Left renal cortex interstitium (tissue), 4 donors: ENCODE results near the gene FGR. TPM values are rescaled to one million over a fixed set of nuclear protein-coding genes. Genes with fewer than 3 reads are reported as not detected.

ENCODE experiments used
- DNase-seq, 4 donors: peaks; one replicate each; pipeline ENCODE4 v3.0.0-alpha.2; 2013; ENCODE audit warnings: low read depth in 4 of 4, low spot score in 2 of 4, missing footprints in 1 of 4
- polyA plus RNA-seq, 4 donors: library from polyadenylated mRNA; unstranded; fragments of 120-200 nt; gene quantifications; one replicate each; pipeline ENCODE4 v1.2.1, GENCODE V29; 2013; ENCODE audit not compliant: insufficient read length in 4 of 4

The FGR gene
- polyA plus RNA-seq, 4 donors: 1.4 to 2.3 (median 1.8) TPM

GRCh38 chr1:27591622-27592021 lies 43.4 kb downstream of the FGR start:
- no peak for DNase-seq

DNA sequence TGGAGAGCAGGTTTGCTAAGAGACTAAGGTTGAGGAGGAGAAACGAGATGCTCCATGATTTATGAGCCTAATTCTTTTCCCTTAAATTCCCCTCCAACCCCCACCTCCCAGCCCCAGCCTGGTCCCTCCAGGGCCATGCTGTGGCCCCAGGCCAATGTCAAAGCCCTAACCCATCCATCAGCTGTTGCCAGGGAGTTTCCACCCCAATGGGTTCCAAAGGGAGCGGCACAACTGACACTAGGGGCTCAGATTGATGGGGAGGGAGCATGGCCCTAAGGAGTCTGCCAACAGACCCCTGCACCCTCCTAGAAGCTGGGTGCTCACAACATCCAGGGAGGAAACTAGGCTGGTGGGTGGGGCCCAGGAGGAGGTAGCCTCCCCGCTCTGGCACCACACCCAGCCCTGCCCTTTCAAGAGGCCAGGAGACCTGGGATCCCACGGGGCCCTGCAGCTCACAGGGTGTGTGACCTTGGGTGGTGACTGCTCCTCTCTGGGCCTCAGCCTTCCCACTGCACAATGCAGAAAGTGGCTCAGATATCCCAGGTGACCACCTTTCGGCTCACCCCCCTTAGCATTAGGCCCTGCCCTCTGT lies 44.0 kb downstream of the FGR start:
- no peak for DNase-seq

GRCh38 chr1:27589841-27590426 lies 45.1 kb downstream of the FGR start:
- no peak for DNase-seq

GRCh38 chr1:27589441-27589840 lies 45.5 kb downstream of the FGR start:
- DNase-seq: no peak

GRCh38 chr1:27588256-27589232 lies 46.4 kb downstream of the FGR start:
- no peak for DNase-seq

DNA sequence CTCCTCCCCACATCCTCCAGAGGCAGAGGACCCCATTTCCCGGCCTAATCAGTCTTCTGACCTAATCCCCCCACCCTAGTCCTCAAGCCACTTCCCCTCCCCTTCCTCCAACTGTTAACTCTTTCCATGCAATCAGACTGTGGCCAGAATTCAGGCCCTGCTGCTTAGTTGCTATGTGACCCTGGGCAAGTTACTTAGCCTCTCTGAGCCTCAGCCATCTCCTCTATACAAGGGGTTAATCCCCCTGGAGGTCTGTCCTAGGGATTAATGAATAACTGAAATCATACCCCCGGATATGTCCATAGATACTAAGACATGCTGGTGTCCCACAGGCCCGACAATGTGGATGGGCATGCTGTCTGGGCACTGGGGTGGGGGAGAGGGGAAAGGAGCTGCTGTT lies 49.3 kb downstream of the FGR start:
- no peak for DNase-seq

DNA sequence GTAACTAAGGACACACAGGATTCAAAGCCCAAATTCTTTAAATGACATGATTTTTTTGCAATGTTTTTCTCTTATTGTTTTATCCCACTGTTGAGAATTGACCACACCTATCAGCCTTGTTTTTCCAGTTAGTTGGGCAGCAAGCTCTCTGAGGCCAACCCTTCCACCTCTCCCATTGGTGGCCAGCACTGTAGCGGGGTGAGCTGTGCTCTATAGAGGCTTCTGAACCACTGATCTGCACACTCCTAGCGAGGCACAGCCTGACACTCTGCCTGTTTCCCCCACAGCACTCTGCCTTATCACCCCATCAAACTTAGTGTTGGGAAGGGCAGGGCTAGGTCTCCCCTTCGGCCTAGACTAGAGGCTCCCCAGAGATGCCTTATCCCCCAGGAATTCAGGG lies 50.5 kb downstream of the FGR start:
- DNase-seq: no peak

DNA sequence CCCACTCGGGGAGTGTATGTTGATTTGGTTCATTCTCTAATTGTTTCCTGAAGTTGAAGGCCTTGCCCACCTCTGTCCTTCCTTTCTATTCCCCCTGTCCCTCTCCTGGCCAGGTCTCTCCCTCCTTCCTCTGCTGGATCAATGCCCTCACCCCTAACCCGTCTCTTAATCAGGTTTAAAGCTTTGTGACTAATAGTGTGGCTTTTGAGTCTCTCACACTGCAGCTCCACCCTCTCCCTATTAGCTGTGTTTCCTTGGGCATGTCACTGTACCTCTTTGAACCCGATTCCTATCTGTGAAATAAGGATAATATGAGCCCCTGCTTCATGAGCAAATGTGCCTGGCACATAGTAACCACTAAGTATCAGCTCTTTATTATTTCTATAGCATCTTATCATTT lies 51.5 kb downstream of the FGR start:
- no peak for DNase-seq

- DNase-seq: no peak
These were observed 53.2 kb downstream of the FGR start for GRCh38 chr1:27581823-27582243.

GRCh38 chr1:27577504-27578188 lies 57.3 kb downstream of the FGR start:
- DNase-seq: no peak

- DNase-seq: no peak
These were observed 58.2 kb downstream of the FGR start for GRCh38 chr1:27576806-27577227.

DNA sequence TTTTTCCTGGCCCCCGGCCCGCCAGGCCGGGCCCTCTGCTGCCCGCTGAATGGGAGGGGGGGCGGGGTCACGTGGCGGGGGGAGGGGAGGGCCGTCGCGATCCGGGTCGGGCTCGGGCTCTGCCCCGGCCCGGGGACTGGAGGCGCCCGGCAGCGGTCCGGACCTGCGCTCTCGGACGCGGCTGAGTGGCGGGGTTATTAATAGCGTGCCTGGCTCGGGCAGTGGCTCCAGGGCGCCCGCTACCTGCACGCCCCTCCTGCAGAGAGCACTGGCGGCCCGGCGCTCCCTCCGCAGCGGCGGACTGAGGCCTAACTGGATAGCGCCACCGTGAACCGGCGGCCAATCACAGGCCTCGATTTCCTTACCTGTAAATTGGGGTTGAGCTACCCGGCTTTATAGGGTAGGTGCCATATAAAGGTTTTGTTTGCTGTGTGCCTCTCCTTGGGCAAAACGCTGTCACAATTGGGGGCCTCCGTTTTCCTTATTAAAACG lies 59.1 kb downstream of the FGR start:
- DNase-seq: no peak

- DNase-seq: no peak
These were observed 59.8 kb downstream of the FGR start for GRCh38 chr1:27574871-27575831.

GRCh38 chr1:27574001-27574781 lies 60.8 kb downstream of the FGR start:
- no peak for DNase-seq

GRCh38 chr1:27572679-27573426 lies 62.1 kb downstream of the FGR start:
- DNase-seq: no peak

GRCh38 chr1:27572019-27572678 lies 62.8 kb downstream of the FGR start:
- DNase-seq: no peak

DNA sequence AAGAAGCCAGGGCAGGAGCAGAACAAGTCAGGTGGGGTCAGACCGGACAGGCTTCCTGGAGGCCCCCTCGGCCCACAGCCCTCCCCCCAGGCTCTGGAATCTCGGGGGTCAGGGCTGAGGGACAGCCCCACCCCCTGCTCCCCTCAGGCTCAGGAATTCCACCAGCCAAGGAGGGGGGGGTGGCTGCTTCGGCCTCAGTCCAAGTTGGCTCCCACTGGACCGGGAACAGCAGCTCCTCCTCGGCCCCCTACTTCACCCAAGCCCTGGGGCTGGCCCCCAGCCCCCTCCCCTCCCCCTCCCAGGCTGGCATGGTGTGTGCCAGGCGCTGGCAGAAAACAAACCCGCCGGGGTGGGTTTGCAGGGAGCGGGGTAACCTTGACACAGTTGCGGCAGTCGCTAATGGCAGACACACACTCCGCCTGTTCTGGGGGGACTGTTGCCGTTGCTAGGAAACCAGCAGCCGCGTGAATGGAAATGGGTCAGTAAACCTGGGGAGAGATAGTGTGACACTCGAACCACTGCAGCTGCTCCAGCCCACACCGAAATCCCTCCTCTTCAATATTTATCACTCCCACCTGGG lies 63.5 kb downstream of the FGR start:
- no peak for DNase-seq
